Right renal pelvis (tissue), 4 donors: ENCODE results near the gene RAB1B. TPM values are rescaled to one million over a fixed set of nuclear protein-coding genes. Genes with fewer than 3 reads are reported as not detected.
"Not testable (repeated sequence)": the region's sequence is repeated elsewhere in the genome, so short reads cannot be mapped to it uniquely, and the experiment has no call there.

ENCODE experiments used
- DNase-seq, 4 donors: peaks; one replicate each; pipeline ENCODE4 v3.0.0-alpha.2; 2013; ENCODE audit warnings: low read depth in 4 of 4, low spot score in 3 of 4, missing footprints in 1 of 4
- polyA plus RNA-seq, 4 donors: library from polyadenylated mRNA; unstranded; fragments of 120-200 nt; gene quantifications; one replicate each; pipeline ENCODE4 v1.2.1, GENCODE V29; 2013; ENCODE audit not compliant: insufficient read length in 4 of 4

The RAB1B gene
- polyA plus RNA-seq, 4 donors: 126 to 156 (median 129) TPM

DNA sequence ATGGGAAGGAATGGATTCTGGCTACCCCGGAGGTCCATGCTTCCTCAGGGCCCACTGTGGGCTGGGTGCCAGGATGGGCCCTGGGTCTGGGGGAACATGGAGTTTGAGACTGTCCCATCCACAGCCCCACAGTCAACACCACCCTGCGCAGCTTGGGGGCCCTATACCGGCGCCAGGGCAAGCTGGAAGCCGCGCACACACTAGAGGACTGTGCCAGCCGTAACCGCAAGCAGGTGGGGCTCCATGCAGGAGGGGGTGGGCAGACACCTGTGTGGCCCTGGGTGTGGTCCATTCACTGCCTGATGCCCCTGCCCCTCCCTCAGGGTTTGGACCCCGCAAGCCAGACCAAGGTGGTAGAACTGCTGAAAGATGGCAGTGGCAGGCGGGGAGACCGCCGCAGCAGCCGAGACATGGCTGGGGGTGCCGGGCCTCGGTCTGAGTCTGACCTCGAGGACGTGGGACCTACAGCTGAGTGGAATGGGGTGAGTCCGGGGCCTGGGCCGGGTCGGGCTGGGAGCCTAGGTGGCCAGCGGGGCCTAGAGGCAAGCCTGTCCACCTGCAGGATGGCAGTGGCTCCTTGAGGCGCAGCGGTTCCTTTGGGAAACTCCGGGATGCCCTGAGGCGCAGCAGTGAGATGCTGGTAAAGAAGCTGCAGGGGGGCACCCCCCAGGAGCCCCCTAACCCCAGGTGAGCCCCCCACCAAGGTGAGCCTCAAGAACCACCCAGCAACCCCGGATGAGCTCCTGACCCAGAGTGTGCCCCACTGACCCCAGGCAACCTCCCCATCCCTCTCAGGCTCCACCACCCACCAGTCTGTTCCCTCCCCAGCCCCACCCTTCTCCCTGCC, 2.7 kb upstream of the RAB1B start:
- no peak for DNase-seq

DNA sequence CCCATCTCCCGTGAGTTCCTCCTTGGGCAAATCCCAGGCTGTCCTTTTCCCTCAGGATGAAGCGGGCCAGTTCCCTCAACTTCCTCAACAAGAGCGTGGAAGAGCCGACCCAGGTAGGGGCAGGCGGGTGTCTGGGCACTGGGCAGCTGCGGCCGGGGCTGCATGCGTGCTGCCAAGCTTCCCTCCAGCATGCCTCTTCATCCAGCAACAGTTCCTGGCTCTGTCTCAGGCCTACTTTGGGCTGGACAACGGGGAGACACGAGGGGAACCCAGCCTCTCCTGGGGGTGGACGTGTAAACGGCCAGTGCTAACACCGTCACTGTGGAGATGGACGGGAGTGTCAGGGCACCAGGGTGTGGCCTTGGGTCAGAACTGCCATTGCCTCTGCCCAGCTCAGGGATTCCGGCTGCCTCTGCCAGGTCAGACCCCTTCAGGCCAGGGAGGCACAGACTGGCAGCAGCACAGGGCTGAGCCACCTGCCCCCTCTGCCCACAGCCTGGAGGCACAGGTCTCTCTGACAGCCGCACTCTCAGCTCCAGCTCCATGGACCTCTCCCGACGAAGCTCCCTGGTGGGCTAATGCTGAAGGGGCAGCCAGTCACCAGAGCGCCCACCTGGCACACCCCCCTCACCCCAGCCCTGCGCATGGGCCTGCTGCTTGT, 1.9 kb upstream of the RAB1B start:
- no peak for DNase-seq

DNA sequence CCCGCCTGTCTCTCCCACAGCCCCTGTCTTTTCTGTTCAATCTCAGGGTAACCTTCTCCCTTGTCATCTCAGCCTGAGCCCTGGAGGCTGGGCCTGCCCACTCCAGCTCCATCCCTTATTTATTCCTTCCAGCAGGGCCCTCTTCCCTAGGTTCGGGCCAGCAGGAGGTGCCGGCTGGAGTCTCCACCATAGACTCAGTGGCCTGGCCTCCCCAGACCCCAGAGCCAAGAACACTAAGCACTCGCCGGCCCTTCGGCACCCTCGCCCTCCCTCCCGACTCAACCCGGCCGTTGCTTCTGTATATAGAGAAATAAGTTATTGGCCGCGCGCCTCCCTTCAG, 1.4 kb upstream of the RAB1B start:
- no peak for DNase-seq

DNA sequence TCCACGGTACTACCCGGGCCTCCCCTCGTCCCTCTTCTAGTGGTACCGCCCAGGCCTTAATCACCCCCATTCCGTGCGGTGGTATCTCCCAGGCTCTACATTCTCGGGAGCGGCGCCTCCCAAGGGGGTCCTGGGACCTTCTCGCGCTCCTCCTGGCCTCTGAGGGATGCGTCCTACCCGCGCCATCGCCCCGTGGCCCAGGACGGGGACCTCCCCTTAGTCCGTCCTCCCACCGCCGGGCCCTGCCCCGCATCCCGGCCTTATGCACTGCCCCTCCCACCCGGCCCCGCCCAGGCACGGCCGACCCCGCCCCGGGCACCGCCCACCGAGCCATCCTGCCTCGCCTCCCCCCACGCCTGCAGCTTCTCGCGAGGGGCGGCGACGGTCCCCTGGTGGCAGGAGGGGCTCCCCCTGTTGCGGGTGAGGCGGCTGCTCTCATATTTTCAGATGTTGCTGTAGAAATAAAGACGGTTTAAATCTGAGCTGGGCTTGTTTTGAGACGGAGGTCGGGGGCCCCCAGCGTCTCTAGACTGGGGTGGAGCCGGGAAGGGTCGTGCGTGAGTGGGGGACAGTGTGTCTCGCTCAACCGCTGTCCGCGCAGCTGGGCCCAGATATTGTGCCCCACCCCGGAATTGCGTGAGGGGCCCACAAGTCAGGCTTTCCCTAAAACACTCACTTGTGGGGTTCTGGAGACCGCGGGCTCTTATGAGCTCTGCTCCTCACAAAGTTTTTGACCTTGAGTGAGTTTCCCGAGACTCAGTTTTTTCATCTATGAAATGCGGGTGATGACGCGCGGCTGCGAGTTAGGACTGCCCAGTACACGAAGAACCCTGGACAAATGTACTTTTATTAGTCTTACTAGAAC, 828 bp upstream of the RAB1B start:
- peak; percentile 80 to 88 (median 82) for DNase-seq

DNA sequence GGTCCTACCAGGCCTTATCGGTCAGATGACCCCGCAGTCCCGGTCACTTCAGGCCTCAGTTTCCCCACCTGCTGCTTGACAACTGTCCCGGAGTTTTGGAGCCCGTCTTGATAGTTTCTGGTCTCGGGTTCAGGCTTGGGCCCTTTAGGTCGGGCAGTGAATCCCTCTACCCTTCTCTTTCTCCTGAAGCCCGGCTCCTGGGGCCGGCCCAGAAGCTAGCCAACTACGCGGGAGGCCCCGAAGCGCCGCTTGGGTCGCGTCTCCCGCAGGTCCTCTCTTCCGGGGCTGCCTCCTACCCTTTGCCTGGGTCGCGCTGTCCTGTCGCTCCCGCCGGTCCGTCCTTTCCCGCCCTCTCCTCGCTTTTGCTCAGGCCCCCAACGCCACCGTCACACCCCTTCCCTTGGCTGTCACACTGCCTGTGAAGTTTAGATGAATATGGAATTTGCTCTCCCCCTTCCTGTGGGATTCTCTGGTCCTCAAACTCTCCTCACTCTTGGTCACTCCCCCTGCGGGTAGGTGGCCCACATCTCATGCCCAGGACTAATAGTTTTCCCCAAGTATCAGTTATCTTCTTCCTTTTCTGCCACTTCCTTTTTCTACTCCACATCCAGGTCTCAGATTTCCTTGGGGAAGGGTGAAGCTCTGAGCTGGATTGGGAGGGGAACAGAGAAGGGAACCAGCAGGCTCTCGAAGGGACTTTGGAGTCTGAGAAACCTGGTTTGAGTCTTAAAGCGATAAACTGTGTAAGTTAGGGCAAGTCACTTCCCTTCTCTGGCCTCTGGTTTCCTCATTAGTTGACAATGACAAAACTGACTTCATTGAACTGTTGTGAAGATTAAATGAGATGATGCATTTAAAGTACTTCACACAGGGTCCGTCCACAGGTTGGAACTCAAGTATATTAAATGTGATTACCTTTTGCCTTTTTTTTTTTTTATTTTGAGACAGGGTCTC, 790 bp downstream of the RAB1B start:
- DNase-seq: no peak

DNA sequence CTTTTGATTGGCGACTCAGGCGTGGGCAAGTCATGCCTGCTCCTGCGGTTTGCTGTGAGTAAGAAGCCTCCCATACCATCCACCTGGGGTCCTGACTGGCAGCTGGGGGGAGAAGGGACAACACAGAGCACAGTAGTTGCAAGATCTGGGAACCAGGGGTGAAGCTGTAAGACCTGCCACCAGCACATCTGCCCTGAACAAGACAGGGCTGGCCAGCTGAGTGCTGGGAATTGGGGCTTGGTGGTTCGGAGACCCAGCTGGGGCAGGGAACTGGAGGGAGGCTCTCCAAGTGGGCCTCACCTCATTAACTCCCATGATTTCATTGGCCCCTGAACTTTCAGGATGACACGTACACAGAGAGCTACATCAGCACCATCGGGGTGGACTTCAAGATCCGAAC, 3.4 kb downstream of the RAB1B start:
- no peak for DNase-seq

DNA sequence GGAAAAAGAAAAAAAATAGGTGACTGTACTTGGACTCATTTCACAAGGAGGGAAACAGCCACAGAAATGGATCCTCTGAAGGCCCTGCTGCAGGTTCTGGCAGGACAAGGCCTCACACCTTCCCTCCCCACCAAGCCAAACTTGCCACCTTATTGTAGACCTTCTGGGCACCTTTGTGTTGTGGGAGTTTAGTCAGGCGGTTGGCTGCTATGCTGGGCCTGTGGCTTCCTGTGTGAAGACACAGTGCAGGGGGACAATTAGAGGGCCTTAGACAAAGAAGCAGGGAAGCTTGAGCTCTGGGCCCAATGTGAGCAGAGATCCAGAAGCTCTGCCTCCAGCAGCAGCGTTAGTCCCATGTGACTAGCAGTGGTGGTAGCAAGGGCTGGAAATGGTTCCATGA, 4.2 kb downstream of the RAB1B start:
- DNase-seq: no peak

DNA sequence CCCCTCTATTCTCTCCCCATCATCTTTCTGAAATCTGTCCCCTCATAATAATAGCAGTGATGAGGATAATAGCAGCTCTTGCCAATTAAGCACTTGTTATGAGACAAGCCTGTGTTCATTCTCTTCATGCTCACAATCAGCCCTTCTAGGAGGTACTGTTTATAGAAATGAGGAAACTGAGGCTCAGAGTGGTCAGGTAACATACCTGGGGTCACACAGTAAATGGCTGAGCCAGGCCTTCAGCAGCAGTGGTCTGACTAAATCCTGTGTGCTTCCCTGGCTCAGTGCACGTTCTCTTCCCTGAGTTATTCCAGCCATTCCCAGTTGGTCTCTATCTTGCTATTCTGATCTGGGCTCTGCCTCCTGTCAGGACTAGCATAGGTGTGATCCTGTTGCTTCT, 5.8 kb downstream of the RAB1B start:
- DNase-seq: no peak

DNA sequence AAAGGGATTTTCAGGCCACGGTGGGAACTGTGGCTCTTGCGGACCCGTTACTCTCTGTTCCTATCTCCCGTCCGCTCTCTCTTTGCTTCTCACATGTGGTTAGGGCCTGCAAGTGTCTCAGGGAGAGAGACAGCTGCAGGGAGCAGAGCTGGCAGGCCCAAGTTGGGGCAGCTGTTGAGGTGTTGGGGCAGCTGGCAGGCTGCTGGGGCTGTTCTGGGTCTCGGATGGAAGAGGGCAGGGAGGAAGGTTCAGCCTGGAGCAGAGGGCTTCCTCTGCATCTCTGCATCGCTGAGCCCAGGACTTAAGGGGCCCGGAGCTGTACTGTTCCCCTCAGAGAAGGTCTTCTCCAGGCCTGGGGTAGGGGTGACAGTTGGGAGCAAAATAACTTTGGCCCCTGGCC, 7.0 kb downstream of the RAB1B start:
- DNase-seq: no peak

DNA sequence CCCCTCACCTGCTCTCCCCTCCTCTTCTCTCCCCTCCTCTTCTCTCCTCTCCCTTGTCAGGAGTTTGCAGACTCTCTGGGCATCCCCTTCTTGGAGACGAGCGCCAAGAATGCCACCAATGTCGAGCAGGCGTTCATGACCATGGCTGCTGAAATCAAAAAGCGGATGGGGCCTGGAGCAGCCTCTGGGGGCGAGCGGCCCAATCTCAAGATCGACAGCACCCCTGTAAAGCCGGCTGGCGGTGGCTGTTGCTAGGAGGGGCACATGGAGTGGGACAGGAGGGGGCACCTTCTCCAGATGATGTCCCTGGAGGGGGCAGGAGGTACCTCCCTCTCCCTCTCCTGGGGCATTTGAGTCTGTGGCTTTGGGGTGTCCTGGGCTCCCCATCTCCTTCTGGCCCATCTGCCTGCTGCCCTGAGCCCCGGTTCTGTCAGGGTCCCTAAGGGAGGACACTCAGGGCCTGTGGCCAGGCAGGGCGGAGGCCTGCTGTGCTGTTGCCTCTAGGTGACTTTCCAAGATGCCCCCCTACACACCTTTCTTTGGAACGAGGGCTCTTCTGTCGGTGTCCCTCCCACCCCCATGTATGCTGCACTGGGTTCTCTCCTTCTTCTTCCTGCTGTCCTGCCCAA, 7.7 kb downstream of the RAB1B start:
- DNase-seq: no peak

DNA sequence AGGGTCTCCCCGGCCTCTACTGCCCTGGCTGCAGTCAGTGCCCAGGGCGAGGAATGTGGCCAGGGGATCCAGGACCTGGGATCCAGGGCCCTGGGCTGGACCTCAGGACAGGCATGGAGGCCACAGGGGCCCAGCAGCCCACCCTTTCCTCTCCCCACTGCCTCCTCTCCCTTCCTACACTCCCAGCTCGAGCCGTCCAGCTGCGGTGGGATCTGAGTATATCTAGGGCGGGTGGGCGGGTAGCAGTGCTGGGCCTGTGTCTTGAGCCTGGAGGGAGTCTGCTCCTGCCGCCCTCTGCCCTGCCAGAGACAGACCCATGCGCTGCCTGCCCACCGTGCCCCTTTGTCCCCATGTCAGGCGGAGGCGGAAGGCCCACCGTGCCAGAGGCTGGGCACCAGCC, 8.2 kb downstream of the RAB1B start:
- DNase-seq: not testable (repeated sequence)

DNA sequence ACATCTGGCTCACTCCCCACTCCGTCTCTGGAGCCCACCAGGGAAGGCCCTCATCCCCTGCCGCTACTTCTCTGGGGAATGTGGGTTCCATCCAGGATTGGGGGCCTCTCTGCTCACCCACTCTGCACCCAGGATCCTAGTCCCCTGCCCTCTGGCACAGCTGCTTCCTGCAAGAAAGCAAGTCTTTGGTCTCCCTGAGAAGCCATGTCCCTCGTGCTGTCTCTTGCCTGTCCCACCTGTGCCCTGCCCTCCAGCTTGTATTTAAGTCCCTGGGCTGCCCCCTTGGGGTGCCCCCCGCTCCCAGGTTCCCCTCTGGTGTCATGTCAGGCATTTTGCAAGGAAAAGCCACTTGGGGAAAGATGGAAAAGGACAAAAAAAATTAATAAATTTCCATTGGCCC, 8.6 kb downstream of the RAB1B start:
- DNase-seq: not testable (repeated sequence)

DNA sequence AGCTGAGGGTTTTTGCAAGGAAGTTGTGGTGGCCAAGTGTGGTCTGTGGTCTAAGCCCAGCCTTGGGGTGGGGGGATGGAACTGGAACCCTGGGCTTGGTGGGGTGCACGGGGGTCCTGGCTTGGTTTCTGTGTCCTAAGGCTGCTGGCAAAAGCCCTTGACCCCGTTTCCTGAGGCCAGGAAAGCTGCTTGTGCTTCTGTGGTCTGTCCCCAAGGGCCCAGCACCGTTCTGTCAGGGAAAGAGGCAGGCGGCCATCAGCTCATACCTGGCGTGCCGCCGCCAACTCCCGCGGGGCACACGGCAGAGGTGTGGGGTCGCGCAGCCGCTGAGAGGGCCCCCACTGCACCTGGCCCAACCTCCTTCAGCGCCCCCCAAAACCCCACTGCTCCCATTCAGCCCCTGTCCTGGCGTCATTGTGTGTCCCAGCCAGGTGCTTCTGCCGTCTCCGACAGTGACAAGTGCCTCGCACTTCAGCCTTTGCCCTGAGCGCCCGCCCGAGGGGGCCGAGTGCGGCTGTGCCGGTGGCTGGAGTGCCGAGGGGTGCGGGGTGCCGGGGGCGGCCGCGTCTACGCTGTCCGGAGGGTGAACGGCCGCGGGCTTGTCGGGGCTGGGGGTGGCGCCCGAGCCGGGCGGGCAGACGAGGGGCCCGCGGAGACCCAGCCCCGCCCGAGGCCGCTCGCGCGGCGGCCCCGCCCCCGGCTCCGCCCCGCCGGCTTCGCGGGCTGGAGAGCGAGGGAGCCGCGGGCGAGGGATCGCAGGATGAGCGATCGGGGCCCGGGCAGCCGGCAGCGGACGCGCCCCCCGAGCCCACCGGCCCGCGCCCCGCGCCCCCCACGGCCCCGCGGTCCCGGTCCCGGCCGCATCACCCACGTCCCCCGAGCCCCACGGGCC, 9.3 kb downstream of the RAB1B start, which contains the start of gene CNIH2:
Gene CNIH2 (plus strand): TSS at position 705 of the 892 bp plus-strand sequence. CDS start 282 bp downstream, outside the sequence.
- DNase-seq: no peak

DNA sequence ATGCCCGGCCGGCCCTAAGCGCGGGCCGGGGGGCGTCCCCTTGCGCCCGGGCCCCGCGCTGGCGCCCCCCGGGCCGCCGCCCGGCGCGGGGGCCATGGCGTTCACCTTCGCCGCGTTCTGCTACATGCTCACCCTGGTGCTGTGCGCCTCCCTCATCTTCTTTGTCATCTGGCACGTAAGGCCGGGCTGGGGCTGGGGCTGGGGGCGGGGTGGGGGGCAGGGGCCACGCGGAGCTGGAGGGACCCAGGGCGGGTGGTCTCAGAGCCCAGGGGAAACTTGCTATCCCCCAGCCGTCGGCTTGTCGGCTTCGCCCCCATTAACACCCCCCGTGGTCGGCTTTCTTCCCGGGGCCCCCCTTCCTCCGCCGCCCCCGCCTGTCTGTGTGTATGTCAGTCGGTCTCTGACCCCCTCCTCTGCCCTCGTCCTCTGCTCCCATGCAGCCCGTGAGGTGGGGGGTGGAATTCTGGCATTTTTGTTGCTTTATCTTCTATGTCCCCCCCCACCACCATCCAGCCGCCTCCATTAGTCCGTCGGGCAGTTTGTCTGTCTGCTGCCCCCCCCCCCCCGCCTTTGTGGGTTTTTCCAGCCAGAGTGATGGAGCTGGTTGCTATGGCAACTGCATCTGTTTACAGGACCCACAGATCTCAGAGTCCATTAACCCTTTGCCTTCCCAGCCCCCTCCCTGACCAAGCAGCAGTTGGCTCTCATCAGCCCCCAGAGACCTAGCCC, 10.1 kb downstream of the RAB1B start:
- DNase-seq: no peak

DNA sequence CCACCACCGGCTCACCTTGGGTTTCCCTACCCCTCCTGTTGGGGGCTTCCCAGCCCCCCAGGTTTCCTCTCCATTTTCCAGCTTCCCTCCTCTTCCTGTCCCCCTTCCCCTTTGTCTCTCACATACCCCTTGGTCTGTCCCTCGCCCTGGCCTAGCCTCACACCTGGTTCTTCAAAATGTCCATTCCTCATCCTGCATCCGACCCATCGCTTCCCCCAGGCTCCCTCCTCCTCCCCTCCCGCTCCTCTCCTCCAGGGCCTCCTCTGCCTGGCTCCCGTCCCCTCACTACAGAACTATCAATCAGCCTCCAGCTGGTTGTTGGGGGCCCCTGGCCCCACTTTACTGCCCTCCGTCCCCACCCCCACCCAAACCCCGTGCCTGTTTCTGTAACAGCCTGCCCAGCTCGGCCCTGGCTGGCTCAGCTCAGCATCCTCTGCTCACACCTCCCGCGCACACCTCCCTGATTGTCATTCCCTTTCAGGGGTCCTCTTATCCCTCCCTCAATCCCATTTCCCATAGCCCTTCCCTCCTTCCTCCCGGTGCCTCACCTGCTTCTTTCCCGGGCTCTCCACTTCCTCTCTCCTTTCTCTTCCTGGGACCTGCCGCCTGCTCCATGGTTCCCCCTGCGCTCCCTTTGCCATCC, 10.8 kb downstream of the RAB1B start:
- DNase-seq: no peak

DNA sequence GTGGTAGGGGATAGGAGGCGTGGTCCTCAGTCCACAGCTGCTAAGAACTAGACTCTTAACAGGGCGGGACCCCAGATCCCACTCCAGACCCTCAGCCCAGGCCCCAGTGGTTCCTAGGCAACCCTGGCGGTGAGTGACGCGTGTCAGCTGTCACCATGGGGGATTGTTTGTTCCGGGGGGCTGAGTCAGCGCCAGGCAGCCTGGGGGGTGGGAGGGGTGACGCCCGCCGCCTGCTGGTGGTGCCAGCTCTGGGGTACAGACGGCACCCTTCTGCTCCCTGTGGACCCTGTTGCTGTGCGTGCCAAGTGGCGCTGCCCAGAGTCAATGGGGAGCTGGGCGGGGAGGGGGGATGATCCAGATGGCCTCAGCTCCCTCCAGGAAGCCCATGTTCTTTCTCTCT, 12.0 kb downstream of the RAB1B start:
- DNase-seq: no peak

DNA sequence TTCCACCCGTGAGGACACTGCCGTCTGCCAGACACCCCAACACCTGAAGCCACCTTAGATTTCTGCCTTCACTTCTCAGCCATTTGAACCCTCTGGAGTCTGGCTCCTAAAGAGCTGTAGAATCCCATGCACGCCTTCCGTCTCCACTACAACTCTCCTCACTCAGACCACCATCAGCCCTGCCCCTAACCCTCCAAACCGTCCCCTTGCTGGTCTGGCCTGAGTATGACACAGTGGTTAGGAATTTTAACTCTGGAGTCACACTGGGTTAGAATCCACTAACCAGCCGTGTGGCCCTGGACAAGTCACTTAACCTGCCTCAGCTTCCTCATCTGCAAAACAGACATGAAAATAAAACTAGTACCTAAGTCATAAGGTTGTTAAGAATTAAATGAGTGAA, 12.6 kb downstream of the RAB1B start:
- DNase-seq: no peak
